NT2/D1 (cell line): ENCODE measurements around the gene SORBS1.

ENCODE experiments used
- SUZ12 ChIP-seq: IDR thresholded peaks from 2 replicates; pipeline ENCODE4 v1.6.1; 2011; ENCODE audit not compliant: insufficient read length, insufficient read depth; ENCODE audit errors: extremely low read depth
- YY1 ChIP-seq: IDR thresholded peaks from 2 replicates; pipeline ENCODE4 v1.6.1; 2011; ENCODE audit not compliant: insufficient read length, insufficient read depth

GRCh38 chr10:95293631-95294030 is 267.5 kb downstream of the SORBS1 start:
- TF ChIP-seq SUZ12 = no peak
- no peak for TF ChIP-seq YY1
